GM19240 (cell line): Measurements from ENCODE around the gene ABCG2.
"Not testable (repeated sequence)": the region's sequence is repeated elsewhere in the genome, so short reads cannot be mapped to it uniquely, and the experiment has no call there.

ENCODE experiments used
- DNase-seq: peaks from one replicate; pipeline ENCODE4 v3.0.0; 2011; ENCODE audit warnings: low spot score; ENCODE audit not compliant: insufficient read length

Gene ABCG2

GRCh38 chr4:88166608-88167007, 8.2 kb upstream of the ABCG2 start:
- no peak for DNase-seq

- no peak for DNase-seq
These were observed 4.9 kb upstream of the ABCG2 start for GRCh38 chr4:88163336-88163735.

DNA sequence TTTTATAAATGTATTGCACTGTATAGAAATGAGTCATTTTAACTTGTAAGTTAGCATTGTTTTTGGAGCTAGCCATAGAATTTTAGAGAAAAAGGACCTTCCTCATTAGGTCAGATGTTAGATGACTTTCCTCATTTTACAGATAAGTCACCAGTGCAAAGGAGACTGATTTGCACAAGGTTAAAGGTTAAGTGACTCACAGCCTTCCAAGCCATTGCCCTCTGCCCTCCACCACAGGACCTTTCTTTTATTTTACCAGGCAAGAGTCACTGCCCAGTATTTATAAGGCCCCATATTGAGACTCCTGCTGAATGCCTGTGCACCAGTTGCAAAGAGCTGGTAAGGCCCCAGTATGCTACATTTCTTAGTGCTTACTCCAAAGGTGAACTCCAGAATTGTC, 4.2 kb upstream of the ABCG2 start:
- no peak for DNase-seq

GRCh38 chr4:88159229-88159725, 838 bp upstream of the ABCG2 start:
- no peak for DNase-seq

DNA sequence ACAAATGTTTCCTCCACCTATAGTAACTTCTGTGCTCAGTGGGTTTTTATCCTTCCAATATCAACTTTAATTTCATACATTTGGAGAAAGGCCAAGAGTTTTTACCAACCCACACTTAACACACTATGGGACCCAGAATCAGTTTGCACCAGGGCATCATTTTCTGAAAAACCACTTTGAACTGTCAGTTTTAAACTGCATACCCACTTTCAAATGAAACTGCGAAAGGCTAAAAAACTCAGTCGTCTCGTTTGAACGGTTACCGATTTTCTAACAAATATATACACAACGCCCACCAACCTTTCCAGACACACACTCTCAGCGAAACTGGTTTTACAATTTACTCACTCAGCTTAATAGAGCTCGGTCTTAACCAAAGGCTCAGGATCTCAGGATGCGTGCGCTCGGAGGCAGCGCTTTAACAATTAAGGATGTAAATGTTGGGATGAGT, 376 bp downstream of the ABCG2 start:
- no peak for DNase-seq

- not testable (repeated sequence) for DNase-seq
These were observed 6.1 kb downstream of the ABCG2 start for GRCh38 chr4:88152331-88152730.

DNA sequence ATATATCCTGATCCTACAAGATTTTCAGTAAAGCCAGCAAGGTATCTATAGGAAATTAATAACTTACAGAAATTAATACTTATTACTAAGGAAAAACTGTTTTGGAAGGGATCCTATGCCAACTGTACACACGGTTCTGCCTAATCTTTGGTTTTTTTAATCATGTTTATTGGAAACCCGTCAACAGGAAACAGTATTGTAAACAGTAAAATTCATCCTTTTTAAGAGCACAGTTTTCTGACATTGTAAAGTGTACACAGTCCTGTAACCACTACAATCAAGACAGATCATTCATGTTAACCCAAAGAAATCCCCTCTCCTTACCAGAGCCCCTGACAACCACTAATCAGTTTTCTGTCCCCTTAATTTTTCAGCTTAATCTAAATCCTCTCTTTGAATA, 9.9 kb downstream of the ABCG2 start:
- no peak for DNase-seq

DNA sequence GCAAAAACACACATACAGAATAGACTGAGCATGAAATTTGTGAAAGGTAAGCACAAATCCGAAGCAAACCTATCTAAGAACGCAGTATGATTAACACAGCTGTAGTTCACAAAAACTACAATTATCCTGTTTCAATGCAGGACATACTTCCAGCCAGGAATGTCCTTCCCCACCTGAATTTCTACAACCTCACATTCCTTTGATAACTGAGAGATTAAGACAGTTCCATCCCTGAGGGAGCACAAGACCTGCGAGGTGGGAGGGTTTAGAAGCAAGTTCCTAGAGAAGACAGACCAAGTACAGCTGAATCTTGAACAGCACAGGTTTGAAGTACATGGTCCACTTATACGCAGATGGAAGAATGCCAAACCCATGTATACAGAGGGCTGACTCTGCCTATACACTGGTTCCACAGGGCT, 10.6 kb downstream of the ABCG2 start:
- DNase-seq = no peak

DNA sequence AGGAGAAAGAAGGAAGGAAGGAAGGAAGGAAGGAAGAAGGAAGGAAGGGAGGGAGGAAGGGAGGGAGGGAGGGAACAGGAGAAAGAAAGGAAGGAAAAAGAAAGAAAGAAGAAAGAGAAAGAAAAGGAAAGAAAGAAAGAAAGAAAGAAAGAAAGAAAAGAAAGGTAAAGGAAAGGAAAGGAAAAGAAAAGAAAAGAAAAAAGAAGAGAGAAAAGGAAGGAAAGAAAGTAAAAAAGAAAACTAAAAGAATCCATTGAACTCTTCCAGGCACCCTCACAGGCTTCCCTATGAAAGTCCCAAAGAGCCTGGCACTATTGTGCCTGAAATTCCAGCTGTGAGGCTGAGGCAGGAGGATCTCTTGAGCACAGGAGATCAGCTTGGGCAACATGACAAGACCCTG, 11.5 kb downstream of the ABCG2 start:
- no peak for DNase-seq

DNA sequence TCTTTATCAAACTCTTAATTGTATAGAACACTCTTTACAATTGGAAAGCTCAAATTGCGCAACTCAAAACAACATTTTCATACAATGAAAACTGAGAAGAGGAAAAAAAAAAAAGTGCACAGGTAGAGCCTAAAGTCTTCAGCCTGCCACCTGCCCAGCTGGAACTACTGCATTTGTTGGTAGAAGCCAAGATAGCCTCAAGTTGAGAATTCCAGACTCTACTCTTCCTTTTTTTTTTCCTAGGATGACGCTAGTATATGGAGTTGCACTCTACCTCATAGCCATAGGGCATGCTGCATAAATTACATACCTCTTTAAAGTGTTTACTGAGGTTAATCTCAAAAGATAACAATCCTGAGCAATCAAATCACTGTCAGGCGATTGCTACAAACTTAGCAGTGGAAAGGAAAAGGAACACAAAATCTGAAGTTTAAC, 13.6 kb downstream of the ABCG2 start:
- DNase-seq = no peak

- DNase-seq = no peak
These were observed 14.4 kb downstream of the ABCG2 start for GRCh38 chr4:88144048-88144447.

DNA sequence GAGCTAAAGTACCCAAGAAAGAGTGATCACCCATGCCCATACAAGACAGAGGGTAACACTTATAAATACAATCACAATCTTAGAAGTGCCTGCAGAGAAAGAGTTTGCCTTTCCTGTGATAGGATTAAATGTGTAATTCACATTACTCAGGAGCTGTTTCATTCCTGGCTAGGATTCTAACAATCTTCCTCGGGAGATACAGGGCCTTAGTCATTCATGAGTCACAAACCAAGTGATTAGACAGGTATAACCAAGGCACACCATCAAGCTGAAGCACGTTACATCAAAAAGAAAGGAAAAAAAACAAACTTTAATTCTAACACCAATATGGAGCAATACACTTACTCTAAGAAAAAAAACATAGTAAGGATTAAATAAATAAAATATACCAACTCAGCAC, 14.9 kb downstream of the ABCG2 start:
- DNase-seq = no peak

- DNase-seq = no peak
These were observed 19.9 kb downstream of the ABCG2 start for GRCh38 chr4:88138561-88138960.

DNA sequence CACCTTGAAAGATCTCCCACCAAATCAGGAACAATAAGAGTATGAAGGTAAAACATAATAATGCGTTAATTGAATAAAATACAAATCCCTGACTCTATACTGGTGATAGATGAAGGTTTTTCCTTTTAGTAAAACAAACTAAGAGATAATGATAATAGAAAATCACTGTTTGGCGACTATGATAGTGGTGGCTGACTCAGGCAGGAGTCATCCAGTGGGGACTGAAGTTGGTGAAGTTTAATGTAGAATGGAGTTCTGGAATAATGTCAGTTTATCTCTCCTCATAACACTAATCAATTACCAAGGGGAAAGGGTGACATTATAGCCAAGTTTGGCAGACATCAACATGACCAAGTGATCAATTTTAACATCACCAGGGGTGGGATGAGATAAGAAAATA, 21.3 kb downstream of the ABCG2 start:
- DNase-seq = no peak

DNA sequence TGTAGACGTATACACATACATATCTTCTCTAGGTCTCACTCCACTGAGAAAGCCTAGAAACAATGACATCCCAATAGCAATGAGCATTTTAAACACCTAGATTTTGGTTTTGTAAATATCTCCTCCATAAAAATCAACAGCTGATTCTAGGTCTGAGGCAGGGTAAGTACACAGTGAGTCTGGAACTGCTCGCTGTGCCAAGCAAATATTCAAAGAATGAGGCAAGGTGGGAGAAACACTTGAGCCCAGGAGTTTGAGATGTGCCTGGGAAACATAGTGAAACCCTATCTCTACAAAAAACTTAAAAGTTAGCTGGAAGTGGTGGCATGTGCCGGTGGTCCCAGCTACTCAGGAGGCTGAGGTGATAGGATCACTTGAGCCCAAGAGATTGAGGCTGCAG, 22.2 kb downstream of the ABCG2 start:
- no peak for DNase-seq

GRCh38 chr4:88135356-88135663, 23.1 kb downstream of the ABCG2 start:
- no peak for DNase-seq

- no peak for DNase-seq
These were observed 23.7 kb downstream of the ABCG2 start for GRCh38 chr4:88134536-88135355.

- DNase-seq = no peak
These were observed 24.3 kb downstream of the ABCG2 start for GRCh38 chr4:88134111-88134510.

GRCh38 chr4:88130544-88131305, 27.7 kb downstream of the ABCG2 start:
- DNase-seq = no peak

GRCh38 chr4:88130003-88130402, 28.4 kb downstream of the ABCG2 start:
- DNase-seq = no peak

DNA sequence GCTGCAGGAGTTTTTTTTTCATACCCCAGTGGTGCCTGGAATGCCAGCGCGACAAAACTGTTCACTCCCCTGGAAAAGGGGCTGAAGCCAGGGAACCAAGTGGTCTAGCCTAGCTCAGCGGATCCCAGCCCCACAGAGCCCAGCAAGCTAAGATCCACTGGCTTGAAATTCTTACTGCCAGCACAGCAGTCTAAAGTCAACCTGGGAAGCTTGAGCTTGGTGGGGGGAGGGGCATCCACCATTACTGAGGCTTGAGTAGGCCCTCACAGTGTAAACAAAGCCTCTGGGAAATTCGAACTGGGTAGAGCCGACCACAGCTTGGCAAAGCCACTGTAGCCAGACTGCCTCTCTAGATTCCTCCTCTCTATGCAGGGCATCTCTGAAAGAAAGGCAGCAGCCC, 36.2 kb downstream of the ABCG2 start:
- not testable (repeated sequence) for DNase-seq

- no peak for DNase-seq
These were observed 38.5 kb downstream of the ABCG2 start for GRCh38 chr4:88119943-88120342.

DNA sequence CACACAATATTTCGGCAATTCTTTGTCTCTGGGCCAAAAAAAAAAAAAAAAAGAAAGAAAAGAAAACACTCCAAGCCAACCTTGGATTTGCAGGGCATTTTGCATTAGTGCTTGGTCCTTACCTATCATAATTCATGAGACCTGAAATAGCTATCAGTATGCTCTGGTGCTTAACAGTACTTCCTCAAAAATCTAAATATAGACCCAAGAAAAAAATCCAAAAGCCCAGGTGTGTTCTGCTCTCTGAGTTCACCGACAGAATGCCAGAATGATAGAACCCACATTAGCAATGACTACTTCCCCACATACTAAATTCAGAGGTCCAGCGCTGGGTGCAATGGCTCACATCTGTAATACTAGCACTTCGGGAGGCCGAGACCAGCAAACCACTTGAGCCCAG, 42.9 kb downstream of the ABCG2 start:
- DNase-seq = no peak
